ENCODE measurements around the gene PEX26.

- no peak for TF ChIP-seq CTCF (IDR thresholded peaks at IDR 0.05; ENCODE audit: extremely low read depth in 1 of 2, insufficient read depth in 1 of 2, low read depth in 1 of 2, low read length in 2 of 2)
- no peak for TF ChIP-seq MYC (IDR thresholded peaks at IDR 0.05; ENCODE audit: low read depth, low read length)
- no peak for TF ChIP-seq EZH2 (IDR thresholded peaks at IDR 0.05; ENCODE audit: borderline replicate concordance, low read depth, low read length, severe bottlenecking)
These were observed 4.7 kb downstream of the PEX26 start for GRCh38 chr22:18082467-18082866.

All from endothelial cell of umbilical vein (primary cell).